Panc1 (cell line): ENCODE measurements around the gene ARRDC4. TPM values are rescaled to one million over a fixed set of nuclear protein-coding genes. Genes with fewer than 3 reads are reported as not detected.

Experiments
- ATAC-seq: fragments of 200-7000 bp; cut with Tn5 transposase; 2 replicates; pipeline ENCODE4 v1.9.1; 2020; ENCODE audit warnings: mild to moderate bottlenecking, moderate library complexity
- BruUV-seq: library from RNA; stranded (reverse); fragments of 400-500 nt; replicated peaks from 2 replicates; lab custom pipeline; 2021; lab: Mats Ljungman, UMichigan
- CTCF ChIA-PET: fragments of 300-600 bp; sonication (Branson Sonifier 250); formaldehyde crosslinking; loops from one replicate; lab custom pipeline; 2022; ENCODE audit warnings: antibody characterized with exemption; lab: Charles Lee
- POLR2A ChIA-PET: fragments of 300-600 bp; sonication (Branson Sonifier 250); formaldehyde crosslinking; loops from one replicate; lab custom pipeline; 2022; ENCODE audit warnings: antibody characterized with exemption; lab: Charles Lee
- DNase-seq: peaks from one replicate; pipeline ENCODE4 v3.0.0-alpha.2; 2010; ENCODE audit warnings: low read depth, low spot score
- H3K27ac ChIP-seq: 2 replicates; pipeline ENCODE4 v1.5.1; 2011; ENCODE audit warnings: mild to moderate bottlenecking, low read length, inconsistent platforms
- H3K27me3 ChIP-seq: fragments of 200-500 bp; sonication (Bioruptor generic); 2 replicates; pipeline ENCODE4 v1.6.0; 2014; ENCODE audit warnings: low read length, inconsistent platforms; ENCODE audit not compliant: control insufficient read depth, insufficient read depth
- H3K36me3 ChIP-seq: fragments of 200-500 bp; sonication (Bioruptor generic); 2 replicates; pipeline ENCODE4 v1.5.1; 2014; ENCODE audit warnings: inconsistent platforms, mild to moderate bottlenecking, low read length, moderate library complexity; ENCODE audit not compliant: control insufficient read depth, insufficient read depth
- H3K4me1 ChIP-seq: 2 replicates; pipeline ENCODE4 v1.5.1; 2011; ENCODE audit warnings: inconsistent platforms, mild to moderate bottlenecking, low read length, moderate library complexity; ENCODE audit not compliant: control insufficient read depth, insufficient read depth
- H3K4me3 ChIP-seq, 2 experiments: 2 replicates each; pipeline ENCODE4 v1.5.1; 2011 to 2012; ENCODE audit warnings: low read depth in 2 of 2, low read length in 2 of 2, mild to moderate bottlenecking in 2 of 2, inconsistent platforms in 1 of 2, moderate library complexity in 1 of 2
- H3K9me3 ChIP-seq: fragments of 200-500 bp; sonication (Bioruptor generic); 2 replicates; pipeline ENCODE4 v1.5.1; 2014; ENCODE audit warnings: low read depth, mild to moderate bottlenecking, inconsistent platforms, low read length, moderate library complexity; ENCODE audit not compliant: control insufficient read depth, insufficient read depth
- POLR2AphosphoS5 ChIP-seq: IDR thresholded peaks from 2 replicates; pipeline ENCODE4 v1.6.1; 2012; ENCODE audit warnings: mild to moderate bottlenecking, low read depth, low read length, moderate library complexity
- REST ChIP-seq, 2 experiments: IDR thresholded peaks; 2 replicates each; pipeline ENCODE4 v1.6.1; 2011 to 2012; ENCODE audit warnings: low read depth in 2 of 2, control low read depth in 1 of 2, low read length in 1 of 2, mild to moderate bottlenecking in 1 of 2, moderate library complexity in 1 of 2; ENCODE audit not compliant: insufficient read depth in 1 of 2
- SIN3A ChIP-seq: IDR thresholded peaks from 2 replicates; pipeline ENCODE4 v1.6.1; 2012; ENCODE audit warnings: low read depth, mild to moderate bottlenecking, low read length, moderate library complexity, borderline replicate concordance; ENCODE audit not compliant: insufficient read depth
- TCF7L2 ChIP-seq: IDR thresholded peaks from 2 replicates; pipeline ENCODE4 v1.6.1; 2011; ENCODE audit warnings: mild to moderate bottlenecking, low read depth, low read length, inconsistent platforms
- in situ Hi-C: cut with HindIII; loops from 2 replicates; pipeline ENCODE4 v1.10.0; 2016; ENCODE audit warnings: low sequenced_read_pairs, low pct_unique_long_range_greater_than_20kb
- intact Hi-C: fragments of 100-400 bp; cut with micrococcal nuclease; formaldehyde crosslinking; loops from one replicate; pipeline ENCODE4 v1.10.0; 2022; ENCODE audit not compliant: unreplicated experiment
- total RNA-seq: library from RNA; stranded (reverse); gene quantifications from one replicate; pipeline ENCODE4 v1.2.1, GENCODE V29; 2021; ENCODE audit not compliant: unreplicated experiment
- TF ChIP-seq, protein P1 (sequence below): fragments of 450-650 bp; IDR thresholded peaks from 2 replicates; pipeline ENCODE4 v1.5.1; 2017; ENCODE audit warnings: mild to moderate bottlenecking

Gene ARRDC4
- total RNA-seq, 1 experiment from 2014 or later: 2.9 TPM

DNA sequence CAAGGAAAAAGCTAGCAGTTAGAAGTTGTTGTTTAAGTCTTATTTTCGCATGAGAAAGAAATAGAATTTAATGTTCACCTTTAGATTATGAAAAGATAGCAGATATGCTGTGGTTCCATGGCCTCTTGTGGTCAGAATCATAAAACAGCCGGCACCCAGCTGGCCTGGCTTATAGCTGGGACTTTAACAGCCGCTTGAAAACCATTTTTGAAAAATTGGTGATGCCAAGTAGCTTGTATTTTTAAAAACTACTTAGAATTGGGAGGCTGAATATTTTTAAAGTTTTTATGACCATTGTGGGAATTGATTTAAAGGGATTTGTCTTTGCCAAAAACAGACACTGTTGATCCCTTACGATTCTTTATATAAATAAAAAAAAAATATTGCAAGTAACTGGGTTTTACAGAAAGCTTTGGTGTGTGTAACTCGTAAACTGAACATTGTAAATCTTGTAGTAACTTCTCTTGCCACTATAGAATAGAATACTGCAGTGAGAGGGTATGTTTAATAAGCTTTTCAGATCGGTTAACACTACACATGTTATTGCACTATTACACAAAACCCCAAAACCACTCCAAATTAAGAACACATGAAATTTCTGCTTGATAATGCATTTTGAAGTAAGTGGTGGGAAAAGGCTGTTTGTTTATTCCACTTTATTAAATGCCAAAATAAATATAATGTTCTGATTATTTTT is 6.6 kb downstream of the ARRDC4 start:
- POLR2A ChIA-PET: no interaction called here
- H3K4me1 ChIP-seq: no peaks in the 10 kb centered on the region
- intact Hi-C loops: no loop called here

DNA sequence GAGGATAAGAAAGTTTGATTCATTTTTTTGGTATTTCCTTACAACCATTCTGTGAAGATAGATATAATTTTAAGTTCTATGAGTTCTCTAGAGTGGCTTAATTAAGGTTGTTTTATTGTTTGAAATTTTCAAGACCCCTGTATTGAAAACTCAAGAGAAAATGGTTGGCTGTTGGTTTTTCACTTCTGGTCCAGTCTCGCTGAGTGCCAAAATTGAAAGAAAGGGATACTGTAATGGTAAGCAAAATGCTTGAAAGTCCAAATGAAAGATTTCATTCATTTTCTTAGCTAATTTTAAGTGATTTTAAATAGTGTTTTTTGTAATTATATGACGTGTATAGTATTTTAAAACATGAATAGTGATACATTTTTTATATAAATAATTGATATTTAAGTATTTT is 7.4 kb downstream of the ARRDC4 start:
- Histone ChIP-seq H3K4me3 (no peak overlapping the region), H3K27ac (no peak overlapping the region), H3K27me3 (no peaks in the 10 kb centered on the region), H3K9me3 (no peaks in the 10 kb centered on the region), H3K36me3 (no peaks in the 10 kb centered on the region), H3K4me1 (no peaks in the 10 kb centered on the region)
- in situ Hi-C loops (no loop called here), intact Hi-C loops (no loop called here)
- ChIA-PET CTCF (no interaction called here), POLR2A (no interaction called here)
- DNase-seq: no peak
- BruUV-seq: no TSS peak
- TF ChIP-seq SIN3A: no peak
- TF ChIP-seq REST (IDR thresholded peaks at IDR 0.05; ENCODE audit: insufficient read depth in 1 of 2, low read depth in 2 of 2, low read length in 1 of 2): no peak
- no peak for TF ChIP-seq TCF7L2
- TF ChIP-seq POLR2AphosphoS5: no peak
- TF ChIP-seq, protein P1, sequence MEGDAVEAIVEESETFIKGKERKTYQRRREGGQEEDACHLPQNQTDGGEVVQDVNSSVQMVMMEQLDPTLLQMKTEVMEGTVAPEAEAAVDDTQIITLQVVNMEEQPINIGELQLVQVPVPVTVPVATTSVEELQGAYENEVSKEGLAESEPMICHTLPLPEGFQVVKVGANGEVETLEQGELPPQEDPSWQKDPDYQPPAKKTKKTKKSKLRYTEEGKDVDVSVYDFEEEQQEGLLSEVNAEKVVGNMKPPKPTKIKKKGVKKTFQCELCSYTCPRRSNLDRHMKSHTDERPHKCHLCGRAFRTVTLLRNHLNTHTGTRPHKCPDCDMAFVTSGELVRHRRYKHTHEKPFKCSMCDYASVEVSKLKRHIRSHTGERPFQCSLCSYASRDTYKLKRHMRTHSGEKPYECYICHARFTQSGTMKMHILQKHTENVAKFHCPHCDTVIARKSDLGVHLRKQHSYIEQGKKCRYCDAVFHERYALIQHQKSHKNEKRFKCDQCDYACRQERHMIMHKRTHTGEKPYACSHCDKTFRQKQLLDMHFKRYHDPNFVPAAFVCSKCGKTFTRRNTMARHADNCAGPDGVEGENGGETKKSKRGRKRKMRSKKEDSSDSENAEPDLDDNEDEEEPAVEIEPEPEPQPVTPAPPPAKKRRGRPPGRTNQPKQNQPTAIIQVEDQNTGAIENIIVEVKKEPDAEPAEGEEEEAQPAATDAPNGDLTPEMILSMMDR: no peak
- no peak for ATAC-seq

More for the DNA sequence above, 6.6 kb downstream of the ARRDC4 start:
- no peak for TF ChIP-seq SIN3A
- H3K27me3 ChIP-seq: no peaks in the 10 kb centered on the region
- ATAC-seq (no peak), DNase-seq (no peak)
- H3K9me3 ChIP-seq: no peaks in the 10 kb centered on the region
- no TSS peak for BruUV-seq
- no peak overlapping the region for H3K4me3 ChIP-seq
- no peaks in the 10 kb centered on the region for H3K36me3 ChIP-seq
- no peak overlapping the region for H3K27ac ChIP-seq
- CTCF ChIA-PET: interaction anchor here (0.5 kb wide), 1 partner anchor 328 kb away, joined by 3 read pairs; no protein-coding TSS in a partner anchor
- in situ Hi-C loops: no loop called here

GRCh38 chr15:97968380-97968779 is 7.9 kb downstream of the ARRDC4 start:
- ATAC-seq: no peak
- DNase-seq: no peak
- Histone ChIP-seq H3K9me3 (no peaks in the 10 kb centered on the region), H3K4me3 (no peak overlapping the region), H3K27me3 (no peaks in the 10 kb centered on the region), H3K36me3 (no peaks in the 10 kb centered on the region), H3K4me1 (no peaks in the 10 kb centered on the region), H3K27ac (no peak overlapping the region)
- CTCF ChIA-PET: no interaction called here
- BruUV-seq: no TSS peak
- in situ Hi-C loops: no loop called here
- POLR2A ChIA-PET: no interaction called here
- TF ChIP-seq TCF7L2: no peak
- no peak for TF ChIP-seq SIN3A
- no peak for TF ChIP-seq POLR2AphosphoS5
- TF ChIP-seq, protein P1: no peak
- TF ChIP-seq REST (IDR thresholded peaks at IDR 0.05; ENCODE audit: insufficient read depth in 1 of 2, low read depth in 2 of 2, low read length in 1 of 2): no peak
- intact Hi-C loops: no loop called here
